OCI-LY3 (cell line): ENCODE data around the gene DNAH11.
"Not testable (repeated sequence)": the region's sequence is repeated elsewhere in the genome, so short reads cannot be mapped to it uniquely, and the experiment has no call there.

Source experiments
- CTCF ChIP-seq: fragments of 200-600, 300-600 bp; sonication (generic); IDR thresholded peaks from 2 replicates; pipeline ENCODE4 v1.5.1; 2014; ENCODE audit warnings: antibody characterized with exemption, low read length, low read depth
- EZH2phosphoT487 ChIP-seq: fragments of 200-600 bp; shearing (Covaris generic); IDR thresholded peaks from 2 replicates; pipeline ENCODE4 v1.6.1; 2018; ENCODE audit warnings: antibody characterized with exemption, mixed run types, low read depth

- TF ChIP-seq CTCF, EZH2phosphoT487: not testable (repeated sequence)
Observed at GRCh38 chr7:21700587-21700986, 157.7 kb downstream of the DNAH11 start.
